Activated CD4-positive, CD25-positive, alpha-beta regulatory T cell treated with anti-CD3 and anti-CD28 coated beads, Interleukin-2, amount 50 U/mL, for 72 hours (primary cell): ENCODE measurements around the gene RPL22L1.
"Not testable (repeated sequence)": the region's sequence is repeated elsewhere in the genome, so short reads cannot be mapped to it uniquely, and the experiment has no call there.

Source experiments
- DNase-seq: peaks from one replicate; pipeline ENCODE4 v3.0.0; 2021

Gene RPL22L1

DNA sequence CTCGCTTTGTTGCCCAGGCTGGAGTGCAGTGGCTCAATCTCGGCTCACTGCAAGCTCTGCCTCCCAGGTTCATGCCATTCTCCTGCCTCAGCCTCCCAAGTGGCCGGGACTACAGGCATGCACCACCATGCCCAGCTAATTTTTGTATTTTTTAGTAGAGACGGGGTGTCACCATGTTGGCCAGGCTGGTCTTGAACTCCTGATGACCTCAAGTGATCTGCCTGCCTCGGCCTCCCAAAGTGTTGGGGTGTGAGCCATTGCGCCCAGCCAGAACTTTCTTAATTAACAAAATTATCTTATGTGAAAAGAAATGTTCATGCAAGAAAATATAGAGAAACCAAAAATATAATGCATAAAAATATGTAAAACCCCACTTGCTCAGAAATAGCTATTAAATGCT, 7.3 kb upstream of the RPL22L1 start:
- not testable (repeated sequence) for DNase-seq

DNA sequence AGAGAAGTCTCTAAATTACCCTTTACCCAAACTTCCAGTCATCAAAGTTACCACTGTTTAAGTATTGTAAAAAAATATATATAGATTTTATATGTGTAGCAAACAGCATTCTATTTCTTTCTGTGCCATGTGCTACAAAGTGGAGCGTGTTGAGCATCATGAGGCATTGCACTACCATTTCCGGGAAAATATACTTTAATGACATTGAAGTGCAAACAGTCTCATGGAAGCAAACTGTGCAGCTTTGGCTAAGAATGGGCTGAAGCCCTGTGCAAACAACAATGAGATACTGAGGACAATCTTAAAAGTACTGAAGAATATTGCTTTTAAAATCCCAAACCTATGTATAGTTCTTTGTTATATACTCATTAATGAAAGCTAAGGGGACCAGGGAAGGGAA, 6.5 kb upstream of the RPL22L1 start:
- DNase-seq, result no peak

DNA sequence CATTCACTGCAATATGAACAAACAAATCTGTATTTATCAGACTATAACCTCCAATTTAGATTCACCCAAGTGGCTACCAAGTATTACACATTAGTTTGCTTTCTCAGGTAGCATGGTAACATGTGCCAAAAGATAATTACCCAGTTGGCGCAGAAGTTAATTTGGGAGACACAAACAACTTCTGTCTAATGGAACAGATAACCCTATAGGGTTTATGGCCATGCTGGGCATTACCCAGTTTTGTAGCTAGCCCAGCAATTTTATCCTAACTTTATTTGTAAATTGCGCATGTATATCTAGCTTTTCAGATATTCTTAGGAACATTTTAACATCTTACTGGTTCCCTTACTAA, 780 bp downstream of the RPL22L1 start:
- DNase-seq, result no peak

DNA sequence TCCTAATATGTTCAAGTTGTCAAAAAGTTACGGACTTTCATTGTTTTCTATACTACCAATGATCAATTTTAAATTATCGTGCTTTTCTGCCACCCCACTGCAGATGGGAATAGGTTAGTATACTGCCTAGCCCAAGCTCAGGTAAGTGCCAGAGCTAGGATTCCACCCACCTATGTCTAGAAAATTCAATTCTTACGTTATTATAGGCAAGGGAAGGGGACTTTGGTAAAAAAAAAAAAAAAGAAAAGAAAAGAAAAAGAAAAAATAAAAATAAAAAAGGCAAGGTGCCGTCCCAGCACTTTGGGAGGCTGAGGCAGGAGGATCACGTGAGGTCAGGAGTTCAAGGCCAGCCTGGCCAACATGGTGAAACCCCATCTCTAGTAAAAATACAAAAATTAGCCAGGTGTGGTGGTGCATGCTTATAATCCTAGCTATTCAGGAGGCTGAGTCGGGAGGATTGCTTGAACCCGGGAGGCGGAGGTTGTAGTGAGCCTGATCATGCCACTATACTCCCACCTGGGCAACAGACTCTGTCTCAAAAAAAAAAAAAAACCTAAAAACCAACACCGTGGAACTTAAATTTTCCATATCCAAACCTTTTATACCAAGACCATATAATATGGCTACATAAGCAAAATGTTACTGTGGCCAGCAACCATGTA, 1.3 kb downstream of the RPL22L1 start:
- no peak for DNase-seq

DNA sequence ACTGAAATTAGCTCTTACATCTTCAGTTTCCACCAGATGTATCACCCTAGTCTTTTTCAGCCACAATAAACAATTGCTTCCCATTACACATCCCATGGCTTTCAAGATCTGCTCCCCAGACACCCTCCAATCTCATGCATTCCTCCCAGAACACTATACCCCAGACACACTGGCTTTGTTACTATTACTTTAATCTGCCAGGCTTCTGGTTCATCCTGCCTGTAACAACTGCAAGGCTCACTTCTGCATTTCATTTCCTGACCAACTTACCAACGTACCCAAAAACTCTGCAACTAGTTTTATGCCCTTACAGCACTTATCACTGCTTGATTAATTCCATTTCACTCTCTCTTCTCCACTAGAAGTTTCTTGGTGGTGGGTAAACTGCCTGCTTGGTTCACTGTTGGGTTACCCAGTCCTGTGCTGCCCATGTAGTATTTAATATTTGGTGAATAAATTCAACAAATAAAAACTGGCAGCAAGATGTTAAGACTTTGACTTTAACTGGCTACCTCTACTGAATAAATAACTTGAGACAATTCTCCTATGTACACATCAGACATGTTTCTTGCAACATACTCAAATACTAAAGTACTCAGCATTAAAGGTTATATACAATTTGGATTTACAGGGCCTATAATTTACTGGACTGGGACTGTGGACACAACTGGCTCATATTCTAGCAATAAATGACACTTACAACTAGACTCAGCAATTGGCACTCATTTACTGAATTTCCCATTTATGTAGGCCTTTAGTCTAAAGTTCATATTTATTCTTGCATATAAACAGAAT, 2.7 kb downstream of the RPL22L1 start:
- DNase-seq, result no peak

DNA sequence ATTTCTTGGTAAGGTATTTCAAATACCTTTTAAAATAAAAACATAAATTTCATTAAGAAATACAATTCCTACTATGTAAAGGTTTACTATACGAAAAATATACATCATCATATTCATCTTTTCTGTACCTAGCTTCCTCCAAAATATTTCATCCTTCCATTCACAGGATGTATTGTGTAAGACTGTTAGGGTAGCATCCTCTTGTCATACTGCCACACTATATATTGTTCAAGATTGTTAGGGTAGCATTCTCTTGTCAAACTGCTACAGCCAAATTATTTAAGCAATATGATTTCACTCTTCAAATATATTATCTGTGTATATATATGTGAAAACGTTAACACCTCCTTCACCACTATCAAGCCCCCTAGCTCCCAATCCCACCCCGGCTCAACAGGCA, 3.5 kb downstream of the RPL22L1 start:
- DNase-seq, result no peak

DNA sequence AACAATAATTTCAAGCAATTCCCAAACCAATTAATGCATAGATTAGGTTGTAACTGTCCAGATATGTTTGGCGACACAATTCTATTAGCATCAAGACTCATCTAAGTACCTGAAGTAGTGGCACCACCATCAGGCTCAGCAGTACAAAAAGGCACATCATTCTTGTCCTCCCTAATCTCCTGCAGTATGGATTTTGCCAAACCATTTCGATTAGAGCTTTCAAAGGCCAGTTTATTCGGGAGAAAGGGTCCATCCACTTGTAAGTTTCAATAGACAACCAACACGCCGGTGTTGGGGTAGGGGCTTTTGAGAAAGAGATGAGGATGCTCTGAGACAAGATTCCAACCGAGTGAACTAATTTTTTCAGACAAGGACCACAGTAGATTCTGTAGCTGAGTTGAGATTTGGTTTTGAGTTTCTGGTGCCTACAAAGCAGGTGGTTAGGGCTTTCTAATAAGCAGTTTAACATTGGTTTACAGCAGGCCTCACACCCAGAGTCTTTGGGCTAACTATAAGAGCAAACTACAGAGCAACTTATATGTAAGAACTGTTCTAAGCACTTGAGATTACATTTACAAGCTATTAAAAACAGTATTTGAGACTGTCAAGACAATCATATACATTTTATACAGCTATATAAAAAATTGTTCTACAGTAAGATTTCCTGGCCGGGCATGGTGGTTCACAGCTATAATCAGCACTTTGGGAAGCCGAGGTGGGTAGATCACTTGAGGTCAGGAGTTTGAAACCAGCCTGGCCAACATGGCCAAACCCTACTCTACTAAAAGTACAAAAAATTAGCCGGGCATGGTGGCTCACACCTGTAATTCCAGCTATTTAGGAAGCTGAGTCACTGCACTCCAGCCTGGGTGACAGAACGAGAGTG, 4.5 kb downstream of the RPL22L1 start:
- DNase-seq, result no peak

DNA sequence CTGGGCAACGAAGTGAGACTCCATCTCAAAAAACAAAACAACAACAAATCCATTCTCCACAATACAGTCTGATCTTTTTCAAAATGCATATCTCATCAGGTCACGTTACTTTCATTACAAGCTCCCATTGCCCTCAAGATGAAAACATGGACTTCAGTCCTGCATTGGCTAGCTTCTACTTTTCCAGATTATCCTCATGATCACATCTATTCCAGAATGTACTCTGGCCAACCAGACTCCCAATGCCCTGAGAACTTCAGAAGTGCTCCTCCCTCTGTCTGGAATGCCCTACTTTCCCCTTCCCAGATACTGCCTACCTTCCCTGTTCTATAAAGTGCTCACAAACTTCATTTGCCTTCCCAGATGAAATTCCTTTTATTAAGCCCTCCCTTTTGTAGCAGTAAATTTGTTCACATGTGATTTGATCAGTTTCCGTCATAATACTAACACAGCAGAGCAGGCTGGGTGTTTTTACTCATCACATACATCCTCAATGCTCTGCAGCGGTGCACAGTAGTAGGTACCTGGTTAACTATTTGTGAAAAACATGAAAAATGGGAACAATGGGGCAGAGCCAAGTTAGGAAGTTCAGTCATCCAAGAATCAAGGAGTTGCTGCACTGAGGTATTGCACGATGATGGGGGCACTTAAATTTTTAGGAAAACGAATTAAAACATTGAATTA, 5.3 kb downstream of the RPL22L1 start:
- no peak for DNase-seq

DNA sequence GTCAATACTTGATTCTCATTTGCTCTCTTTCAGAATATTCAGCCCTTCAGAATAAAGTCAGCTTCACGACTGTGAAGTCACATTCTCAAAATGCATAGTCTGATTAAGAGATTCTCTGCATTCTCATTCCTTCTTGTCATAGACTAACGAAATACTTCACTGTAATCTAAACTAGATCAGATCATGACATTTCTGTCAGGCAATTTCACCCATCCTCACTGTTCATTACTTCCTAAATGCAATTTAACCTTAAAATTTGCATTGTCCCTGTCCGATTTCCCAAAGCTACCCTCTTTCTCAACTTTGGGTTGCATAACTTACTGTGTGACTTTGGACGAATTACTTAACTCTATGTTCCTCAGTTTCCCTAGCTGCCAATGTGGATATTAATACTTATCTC, 6.2 kb downstream of the RPL22L1 start:
- DNase-seq, result no peak

DNA sequence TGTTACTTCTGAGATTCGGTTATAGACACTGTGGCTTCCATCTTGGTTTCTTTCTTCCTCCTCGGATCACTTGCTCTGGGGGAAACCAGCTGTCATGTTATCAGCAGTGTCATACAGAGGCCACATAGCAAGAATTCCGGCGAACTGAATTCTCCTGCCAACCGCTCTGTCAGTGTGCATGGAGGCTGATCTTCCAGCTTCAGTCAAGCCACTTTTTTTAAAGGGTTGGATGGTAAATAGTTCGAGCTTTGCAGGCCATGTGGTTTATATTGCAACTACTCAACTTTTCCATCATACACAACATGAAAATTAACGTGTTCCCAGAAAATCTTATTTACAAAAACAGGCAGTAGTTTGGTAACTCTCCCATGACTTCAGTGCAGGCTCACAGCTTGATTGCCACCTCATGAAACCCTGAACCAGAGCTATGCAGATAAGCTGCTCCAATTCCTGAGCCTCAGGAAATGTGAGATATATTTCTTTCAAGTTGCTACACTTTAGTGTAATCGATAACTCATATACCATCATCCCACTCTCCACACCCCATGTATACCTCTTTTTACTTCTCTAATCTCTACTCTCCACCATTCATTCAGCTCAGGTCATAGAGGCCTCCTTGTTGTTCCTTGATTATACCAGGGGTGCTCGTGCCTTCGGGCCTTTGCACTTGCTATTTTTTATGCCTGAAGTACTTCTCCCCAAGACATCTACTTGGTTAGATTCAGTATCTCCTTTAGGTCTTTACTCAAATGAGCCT, 7.2 kb downstream of the RPL22L1 start:
- DNase-seq, result no peak

DNA sequence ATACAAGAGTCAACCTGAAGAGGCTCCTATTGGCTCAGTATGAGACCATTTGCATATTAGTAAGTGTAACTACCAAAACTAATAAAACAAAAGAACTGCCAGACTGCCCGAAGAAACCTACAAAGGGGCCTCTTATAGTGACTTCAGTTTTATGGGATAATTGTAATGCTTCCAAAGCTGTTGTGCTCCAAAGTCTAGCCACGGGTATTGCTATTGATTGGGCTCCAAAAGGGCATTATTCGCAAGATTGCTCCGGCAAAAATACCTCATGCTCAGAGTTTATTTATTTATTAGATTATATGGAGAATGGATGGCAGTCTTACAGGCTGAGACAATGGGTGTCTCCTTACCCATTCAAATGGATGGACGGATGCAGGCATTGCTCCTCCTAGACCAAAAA, 11.4 kb downstream of the RPL22L1 start:
- no peak for DNase-seq

DNA sequence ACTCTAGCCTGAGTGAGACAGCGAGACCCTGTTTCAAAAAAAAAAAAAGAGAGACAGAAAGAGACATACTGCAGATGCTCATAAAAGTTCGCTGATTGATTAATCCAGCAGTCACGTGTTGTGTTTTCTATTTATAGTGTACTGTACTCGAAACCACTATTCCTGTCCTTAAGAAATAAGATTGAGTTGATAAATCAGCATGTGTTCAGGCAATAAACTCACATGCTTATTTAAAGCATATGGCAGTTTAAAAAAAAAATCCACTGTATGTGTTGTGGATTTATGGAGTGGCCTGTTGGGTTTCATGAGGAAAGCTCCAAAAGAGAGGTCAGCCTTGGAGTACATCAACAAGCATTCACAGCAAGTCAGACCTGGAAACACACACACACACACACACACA, 17.7 kb downstream of the RPL22L1 start:
- DNase-seq, result no peak

DNA sequence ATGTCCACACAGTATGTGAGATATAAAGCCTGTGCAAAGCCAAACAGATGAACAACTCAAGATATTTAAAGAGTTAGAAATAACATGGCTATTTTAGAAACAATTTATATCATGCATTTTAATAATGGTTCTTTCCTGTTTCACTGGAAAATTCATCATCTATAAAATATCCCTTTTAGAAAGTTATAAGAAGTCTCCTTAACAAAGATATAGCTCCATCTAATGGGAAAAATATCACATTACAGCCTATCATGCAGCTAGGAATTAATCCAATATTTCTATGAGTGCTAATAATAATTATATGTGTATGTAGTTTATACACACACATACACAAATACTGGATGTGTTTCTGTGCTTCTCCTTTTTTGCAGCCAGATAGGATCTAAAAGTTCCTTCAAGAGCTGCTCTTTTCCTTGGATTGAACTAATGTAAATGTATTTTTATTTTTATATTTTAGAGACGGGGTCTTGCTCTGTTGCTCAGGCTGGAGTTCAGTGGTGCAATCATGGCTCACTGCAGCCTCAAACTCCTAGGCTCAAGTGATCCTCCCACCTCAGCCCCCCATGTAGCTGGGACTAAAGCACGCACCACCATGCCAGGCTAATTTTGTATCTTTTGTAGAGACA, 21.6 kb downstream of the RPL22L1 start:
- DNase-seq, result no peak

DNA sequence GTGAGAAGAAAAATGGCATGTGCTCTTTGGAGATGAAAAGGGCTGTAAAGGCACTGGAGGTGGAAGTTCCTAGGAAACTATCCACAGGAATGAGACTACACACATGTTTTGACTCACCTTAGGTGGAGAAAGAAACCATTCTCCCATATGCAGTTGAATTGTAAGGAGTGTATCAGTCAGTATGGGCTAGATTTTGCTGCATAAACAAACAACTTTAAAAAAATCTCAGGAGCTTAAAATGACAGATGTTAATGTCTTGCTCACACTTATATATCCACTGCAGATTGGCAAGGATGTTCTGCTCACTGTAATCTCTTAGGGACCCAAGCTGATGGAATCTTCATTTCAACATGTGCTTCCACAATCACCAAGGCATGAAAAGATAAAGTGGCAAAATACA, 25.6 kb downstream of the RPL22L1 start:
- no peak for DNase-seq

DNA sequence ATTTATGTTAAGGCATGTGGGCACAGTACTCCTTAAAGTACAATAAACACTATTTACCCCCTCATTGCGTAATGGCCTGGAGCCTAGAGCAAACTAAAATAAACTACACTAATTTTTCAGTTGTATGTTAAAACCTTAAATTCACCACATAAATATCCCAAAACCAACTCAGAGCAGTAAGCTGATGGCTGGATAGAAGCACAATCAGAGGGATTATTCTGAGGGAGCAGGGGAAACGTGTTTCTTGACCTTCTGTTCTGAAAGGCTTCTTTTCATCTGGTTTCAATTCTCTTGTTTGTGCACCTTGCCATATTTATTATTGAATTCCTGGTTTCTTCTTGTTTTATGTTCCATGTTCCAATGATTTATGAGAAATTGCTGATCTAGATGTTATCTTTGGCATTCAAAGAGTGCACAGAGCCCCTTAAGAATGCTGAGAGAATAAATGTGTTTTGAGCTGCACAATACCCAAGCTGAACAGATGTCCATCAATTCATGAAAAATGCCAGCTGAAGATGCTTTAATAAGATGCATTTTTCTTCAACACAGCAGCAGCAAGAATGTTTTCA, 29.6 kb downstream of the RPL22L1 start:
- no peak for DNase-seq

DNA sequence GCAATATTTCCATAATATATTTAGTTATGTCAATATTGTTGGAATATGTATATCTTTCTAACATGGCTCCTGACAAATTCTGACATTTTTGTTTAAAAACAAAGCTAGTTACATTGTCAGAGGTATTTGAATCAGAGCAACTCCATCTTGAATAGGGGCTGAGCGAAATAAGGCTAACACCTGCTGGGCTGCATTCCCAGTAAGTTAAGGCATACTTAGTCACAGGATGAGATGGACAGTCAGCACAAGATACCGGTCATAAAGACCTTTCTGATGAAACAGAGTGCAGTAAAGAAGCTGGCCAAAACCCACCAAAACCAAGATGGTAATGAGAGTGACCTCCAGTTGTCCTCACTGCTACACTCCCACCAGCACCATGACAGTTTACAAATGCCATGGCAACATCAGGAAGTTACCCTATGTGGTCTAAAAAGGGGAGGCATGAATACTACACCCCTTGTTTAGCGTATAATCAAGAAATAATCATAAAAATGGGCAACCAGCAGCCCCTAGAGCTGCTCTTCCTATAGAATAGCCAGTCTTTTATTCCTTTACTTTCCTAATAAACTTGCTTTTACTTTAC, 30.4 kb downstream of the RPL22L1 start:
- DNase-seq, result no peak

DNA sequence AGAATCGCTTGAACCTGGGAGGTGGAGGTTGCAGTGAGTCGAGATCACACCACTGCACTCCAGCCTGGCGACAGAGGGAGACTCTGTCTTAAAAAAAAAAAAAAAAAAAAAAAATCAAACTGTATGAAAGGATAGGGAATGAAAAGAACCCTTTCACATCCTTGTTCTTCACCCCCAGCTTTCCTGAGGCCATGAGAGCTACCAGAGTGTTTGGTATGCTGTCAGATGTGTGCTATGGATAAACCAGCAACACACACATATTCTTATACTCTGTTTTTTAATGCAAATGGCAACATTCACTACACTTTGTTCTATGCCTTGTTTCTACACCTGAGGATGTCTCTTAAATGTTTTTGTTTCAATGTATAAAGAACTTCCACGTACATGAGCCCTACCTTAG, 33.5 kb downstream of the RPL22L1 start:
- DNase-seq, result no peak

DNA sequence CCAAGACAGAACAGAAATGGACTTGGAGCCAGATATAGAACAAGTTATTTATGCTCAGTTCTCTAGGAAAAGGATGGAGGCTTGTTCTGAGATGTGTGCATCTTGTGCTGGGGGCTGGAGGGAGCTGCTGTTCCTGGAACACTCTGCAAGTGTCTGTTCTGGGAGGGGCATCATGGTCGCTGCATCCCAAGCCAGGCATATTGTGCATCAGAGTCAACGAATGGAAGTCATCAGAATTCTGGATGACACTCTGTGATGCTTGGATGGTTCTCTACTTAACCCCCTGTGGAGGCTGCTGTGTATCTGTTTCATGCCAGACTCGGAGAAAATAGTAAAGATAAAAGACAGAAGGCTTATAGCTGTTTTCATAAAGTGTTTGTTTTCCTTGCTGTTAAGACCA, 34.7 kb downstream of the RPL22L1 start:
- no peak for DNase-seq

DNA sequence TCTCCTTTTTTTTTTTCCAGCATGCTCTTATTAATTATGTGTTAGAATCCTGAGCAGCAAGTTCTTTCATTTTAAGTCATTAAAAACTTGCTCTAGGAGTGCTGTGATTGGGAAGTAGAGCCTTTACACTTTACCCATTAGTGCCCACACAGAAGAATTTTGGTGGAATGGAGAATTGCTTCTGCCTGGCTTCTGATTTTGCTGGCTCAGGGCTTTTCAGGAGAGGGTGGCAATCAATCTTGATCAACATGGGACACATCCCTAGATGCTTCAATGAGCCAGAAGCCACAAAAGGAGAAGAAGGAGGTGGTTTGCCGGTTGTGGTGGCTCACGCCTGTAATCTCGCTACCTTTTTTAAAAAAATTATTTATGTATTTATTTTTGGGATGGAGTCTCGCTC, 39.4 kb downstream of the RPL22L1 start:
- no peak for DNase-seq

DNA sequence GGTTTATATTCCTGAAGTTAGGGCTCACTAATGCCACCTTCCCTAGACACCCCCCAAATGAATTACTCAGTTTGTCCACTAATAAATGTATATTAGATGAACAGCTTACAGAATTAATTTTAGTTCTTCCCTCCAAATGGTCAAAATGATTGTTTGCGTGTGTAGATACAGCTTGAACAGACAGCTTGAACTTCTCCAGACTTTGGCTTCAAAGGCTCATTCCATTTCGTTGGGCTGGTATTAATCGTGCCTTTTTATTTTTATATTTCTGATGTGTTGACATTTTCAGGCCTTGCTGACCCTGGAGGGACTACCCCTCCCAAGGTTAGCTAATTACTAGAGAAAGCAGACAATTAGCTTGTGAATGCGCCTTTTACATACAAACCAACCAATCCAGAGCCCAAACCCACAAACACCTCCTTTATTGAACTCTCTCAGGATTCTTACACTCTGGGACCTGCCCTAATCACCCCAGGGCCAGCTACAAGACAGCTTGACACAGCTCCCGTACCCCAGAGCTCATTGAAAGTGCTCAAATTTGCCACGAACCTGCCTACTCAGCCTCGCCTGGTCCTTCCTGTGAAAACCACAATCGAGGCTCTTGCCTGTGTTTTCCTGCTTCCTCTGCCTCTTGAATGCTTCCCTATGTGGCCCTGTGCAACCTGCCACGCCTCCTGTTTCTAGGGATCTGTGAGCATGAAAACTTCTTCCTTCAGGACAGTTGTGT, 40.3 kb downstream of the RPL22L1 start:
- DNase-seq, result no peak

DNA sequence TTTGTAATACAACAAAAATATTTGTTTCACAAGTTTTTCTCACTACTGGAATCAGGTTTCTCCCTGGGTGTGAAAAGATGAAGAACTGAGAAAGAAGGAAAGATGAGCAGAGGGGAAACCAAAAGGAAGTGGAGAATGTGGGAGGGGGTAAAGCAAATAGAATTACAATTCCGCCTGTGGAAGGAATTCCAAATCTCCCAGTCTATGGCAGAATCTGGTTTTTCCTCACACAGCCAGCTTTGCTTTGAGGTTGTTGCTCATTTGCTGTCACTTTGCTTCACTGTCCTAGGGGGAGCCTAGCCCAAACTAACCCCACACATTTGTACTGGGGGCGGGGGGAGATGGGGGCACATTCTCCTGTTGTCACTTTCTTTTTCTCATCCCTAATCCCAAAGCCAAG, 43.9 kb downstream of the RPL22L1 start:
- DNase-seq, result no peak
